Measurements from ENCODE around the gene NAV2.
A peak's percentile ranks its signal among the peaks of the same experiment; 100 is the strongest.

NAV2 gene

DNA sequence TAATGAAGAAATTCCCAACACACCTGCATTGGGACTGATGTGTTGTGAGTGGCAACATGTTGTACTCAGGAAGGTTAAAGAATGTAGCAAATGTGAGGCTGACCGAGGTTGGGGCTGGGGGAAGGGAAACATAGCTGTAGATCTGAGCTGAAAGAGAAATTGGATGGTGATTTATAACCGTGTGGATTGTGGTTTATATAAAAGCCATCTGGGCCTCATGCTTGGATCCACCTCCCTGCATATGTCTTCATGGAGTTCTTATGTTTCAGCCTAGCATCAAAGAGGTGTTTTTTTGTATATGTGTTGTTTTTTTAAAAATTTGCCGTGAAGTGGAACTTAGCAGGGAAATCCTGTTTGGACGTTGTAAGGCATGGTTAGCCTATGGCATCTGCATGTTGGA lies 141.3 kb downstream of the NAV2 start:
- TF ChIP-seq, protein P1, sequence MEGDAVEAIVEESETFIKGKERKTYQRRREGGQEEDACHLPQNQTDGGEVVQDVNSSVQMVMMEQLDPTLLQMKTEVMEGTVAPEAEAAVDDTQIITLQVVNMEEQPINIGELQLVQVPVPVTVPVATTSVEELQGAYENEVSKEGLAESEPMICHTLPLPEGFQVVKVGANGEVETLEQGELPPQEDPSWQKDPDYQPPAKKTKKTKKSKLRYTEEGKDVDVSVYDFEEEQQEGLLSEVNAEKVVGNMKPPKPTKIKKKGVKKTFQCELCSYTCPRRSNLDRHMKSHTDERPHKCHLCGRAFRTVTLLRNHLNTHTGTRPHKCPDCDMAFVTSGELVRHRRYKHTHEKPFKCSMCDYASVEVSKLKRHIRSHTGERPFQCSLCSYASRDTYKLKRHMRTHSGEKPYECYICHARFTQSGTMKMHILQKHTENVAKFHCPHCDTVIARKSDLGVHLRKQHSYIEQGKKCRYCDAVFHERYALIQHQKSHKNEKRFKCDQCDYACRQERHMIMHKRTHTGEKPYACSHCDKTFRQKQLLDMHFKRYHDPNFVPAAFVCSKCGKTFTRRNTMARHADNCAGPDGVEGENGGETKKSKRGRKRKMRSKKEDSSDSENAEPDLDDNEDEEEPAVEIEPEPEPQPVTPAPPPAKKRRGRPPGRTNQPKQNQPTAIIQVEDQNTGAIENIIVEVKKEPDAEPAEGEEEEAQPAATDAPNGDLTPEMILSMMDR (conservative IDR thresholded peaks at IDR 0.05; ENCODE audit: low read length): no peak
- DNase-seq (ENCODE audit: low read depth): peak; percentile 71

DNA sequence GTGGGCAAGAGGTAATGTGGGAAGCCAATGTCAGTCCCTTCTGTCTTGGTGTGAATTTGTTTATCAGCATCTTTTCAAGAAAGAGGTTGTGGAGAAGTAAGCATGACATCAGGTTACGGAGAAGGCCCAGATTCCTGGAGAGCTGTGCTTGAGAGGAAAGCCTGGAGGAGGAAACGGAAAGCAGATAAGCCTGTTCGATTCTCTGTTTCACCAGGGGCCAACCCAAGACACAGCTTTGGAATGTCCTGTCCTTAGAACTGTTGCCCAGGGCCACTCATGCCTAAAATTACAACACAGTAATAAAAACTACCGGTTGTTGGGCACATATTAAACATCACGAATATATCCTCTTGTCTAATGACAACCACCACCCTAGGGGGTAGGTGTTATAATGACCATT lies 148.5 kb downstream of the NAV2 start:
- DNase-seq (ENCODE audit: low read depth): no peak
- TF ChIP-seq, protein P1 (conservative IDR thresholded peaks at IDR 0.05; ENCODE audit: low read length): no peak
- H3K4me3 ChIP-seq (ENCODE audit: low read length): no peak overlapping the region

More for the DNA sequence above, 141.3 kb downstream of the NAV2 start:
- no peak overlapping the region for H3K4me3 ChIP-seq (ENCODE audit: low read length)

DNA sequence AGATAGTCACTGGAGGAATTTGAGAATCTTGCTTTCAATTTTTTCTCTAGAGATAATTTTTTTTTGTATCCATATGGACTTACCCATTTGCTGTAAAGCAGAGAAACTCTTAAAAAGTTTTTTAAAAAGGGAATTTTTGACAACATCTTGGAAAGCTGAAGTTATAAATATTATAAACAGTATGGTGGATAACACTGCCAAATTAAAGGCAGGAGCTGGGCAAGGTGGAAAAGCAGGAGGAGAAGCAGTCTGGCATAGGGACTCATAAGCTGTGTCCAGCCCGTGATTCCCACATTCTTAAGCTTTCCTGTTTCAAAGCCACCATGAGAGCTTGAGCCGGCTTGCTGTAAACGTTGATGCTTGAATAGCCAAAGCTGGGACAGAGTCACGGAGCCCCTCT lies 149.5 kb downstream of the NAV2 start:
- H3K4me3 ChIP-seq (ENCODE audit: low read length): no peak overlapping the region
- TF ChIP-seq, protein P1 (conservative IDR thresholded peaks at IDR 0.05; ENCODE audit: low read length): no peak
- no peak for DNase-seq (ENCODE audit: low read depth)

DNA sequence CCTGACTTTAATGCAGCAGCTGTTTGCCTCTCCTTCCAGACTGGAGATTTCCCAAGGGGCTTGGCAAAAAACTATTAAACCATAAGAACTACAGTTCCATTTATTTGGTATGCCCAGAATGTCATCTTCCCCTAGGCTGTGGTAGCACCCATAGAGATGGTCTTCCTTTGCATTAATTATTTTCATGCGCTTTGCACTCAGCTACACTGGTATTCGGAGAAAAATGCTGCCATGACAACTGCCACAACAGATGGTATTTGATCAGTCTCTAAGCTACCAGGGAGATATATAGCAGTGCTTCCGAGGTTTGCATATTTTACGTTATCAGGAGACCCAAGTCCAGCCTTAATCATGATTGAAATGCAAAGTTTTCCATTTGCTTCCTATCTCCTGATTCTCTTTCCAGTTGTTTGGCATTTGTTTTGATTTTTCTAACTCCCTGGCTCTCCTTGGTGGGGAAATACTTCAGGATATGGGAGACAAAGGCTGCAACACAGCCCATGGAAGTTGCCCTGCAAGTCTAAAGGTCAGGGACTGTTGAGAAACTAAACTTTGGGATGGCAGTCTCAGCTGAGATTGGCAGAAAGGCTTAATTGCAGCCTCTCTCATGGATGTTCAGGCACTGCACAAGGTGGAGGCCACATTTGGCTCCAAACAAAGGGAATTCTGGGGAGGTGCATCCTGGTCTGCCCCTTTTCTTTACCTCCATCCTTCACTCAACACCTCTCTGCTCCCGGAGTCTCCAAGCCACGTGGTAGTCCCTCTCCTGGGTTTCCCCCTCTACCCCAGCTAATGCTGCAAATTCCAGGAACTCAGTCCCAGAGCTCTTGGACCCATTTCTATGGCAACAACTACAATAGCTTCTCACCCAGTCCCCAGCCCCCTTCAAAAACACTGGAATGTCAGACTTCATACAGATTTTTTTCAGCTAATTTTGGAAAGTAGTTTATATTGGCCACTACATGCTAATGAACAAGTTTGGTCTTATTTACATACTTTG lies 151.8 kb downstream of the NAV2 start:
- TF ChIP-seq, protein P1 (conservative IDR thresholded peaks at IDR 0.05; ENCODE audit: low read length): no peak
- H3K4me3 ChIP-seq (ENCODE audit: low read length): no peak overlapping the region
- DNase-seq (ENCODE audit: low read depth): peak; percentile 68

DNA sequence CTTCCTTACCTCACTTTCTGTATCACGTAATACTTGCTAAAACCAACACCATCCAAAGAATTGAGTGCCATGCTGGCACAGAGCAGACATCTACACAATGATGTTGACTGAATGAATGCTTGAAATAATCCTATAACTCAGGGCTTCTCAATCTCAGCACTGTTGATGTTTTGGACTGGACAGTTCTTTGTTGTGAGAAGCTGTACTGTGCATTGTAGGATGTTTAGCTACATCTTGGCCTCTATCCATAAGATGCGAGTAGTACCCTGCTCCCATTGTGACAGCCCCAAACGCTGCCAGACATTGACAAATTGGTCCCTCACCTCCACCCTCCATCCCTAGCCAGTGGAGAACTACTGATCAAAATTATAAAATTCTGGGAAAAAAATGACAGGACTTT lies 153.4 kb downstream of the NAV2 start:
- no peak overlapping the region for H3K4me3 ChIP-seq (ENCODE audit: low read length)
- TF ChIP-seq, protein P1 (conservative IDR thresholded peaks at IDR 0.05; ENCODE audit: low read length): no peak
- no peak for DNase-seq (ENCODE audit: low read depth)

DNA sequence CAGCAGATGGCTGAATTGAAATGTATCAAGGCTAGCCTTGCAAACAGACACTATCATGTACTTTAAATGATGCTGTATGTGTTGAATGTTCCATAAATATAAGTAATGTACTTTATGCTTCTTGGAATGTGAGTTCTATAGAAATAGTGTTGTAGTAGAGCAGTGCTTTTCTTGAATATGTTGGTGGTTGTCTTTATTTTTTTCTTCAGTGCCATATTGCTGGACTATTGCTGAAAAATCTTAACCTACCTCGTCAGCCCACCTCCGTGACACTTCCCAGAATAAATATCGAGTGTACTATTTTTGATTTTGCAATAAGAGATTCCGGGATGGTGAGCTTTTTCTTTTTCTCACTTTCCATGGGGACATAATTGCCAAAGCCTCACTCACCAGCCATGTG lies 153.9 kb downstream of the NAV2 start:
- no peak overlapping the region for H3K4me3 ChIP-seq (ENCODE audit: low read length)
- TF ChIP-seq, protein P1 (conservative IDR thresholded peaks at IDR 0.05; ENCODE audit: low read length): no peak
- no peak for DNase-seq (ENCODE audit: low read depth)

DNA sequence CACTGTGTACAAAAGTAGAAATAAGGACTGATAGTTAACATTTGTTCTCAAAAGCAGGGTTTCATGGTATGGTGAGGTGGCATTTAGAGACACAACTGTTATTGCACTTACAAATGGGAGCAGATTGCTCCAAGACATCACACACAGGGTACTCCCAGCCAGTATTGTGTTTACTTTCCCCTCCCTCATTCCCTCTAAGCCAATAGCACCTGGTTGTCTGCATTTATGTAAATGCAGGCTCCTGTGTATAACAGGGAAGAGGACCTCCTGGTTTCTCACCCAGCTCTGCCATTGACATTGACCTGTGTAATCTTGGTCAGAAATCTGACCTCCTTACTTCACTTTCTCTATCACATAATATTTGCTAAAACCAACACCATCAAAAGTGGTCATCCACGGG lies 154.4 kb downstream of the NAV2 start:
- no peak for DNase-seq (ENCODE audit: low read depth)
- no peak overlapping the region for H3K4me3 ChIP-seq (ENCODE audit: low read length)
- TF ChIP-seq, protein P1 (conservative IDR thresholded peaks at IDR 0.05; ENCODE audit: low read length): no peak
